Measurements from ENCODE around the gene RCAN1.

DNA sequence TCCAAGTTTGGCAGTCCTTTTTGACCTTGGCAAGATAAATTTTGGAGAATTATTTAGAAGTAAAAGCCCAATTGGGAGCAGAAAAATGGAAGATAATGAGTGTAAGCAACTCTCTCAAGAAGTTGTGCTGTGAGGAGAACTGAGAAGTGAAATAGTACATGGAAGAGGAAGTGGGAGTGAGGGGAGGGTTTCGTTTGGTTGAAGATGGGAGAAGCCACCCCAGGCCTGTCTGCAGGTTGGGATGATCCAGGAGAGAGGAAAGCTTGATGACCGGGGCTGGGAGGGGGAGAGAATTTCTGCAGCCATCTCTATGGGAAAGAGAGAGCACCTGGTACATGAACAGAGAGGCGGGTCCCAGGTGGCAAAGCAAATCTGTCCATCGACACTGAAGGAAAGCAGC is 8.6 kb upstream of the RCAN1 start:
- TF ChIP-seq, protein P1, sequence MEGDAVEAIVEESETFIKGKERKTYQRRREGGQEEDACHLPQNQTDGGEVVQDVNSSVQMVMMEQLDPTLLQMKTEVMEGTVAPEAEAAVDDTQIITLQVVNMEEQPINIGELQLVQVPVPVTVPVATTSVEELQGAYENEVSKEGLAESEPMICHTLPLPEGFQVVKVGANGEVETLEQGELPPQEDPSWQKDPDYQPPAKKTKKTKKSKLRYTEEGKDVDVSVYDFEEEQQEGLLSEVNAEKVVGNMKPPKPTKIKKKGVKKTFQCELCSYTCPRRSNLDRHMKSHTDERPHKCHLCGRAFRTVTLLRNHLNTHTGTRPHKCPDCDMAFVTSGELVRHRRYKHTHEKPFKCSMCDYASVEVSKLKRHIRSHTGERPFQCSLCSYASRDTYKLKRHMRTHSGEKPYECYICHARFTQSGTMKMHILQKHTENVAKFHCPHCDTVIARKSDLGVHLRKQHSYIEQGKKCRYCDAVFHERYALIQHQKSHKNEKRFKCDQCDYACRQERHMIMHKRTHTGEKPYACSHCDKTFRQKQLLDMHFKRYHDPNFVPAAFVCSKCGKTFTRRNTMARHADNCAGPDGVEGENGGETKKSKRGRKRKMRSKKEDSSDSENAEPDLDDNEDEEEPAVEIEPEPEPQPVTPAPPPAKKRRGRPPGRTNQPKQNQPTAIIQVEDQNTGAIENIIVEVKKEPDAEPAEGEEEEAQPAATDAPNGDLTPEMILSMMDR (IDR thresholded peaks at IDR 0.05; ENCODE audit: low read depth, low read length), result no peak
- TF ChIP-seq POLR2A (IDR thresholded peaks at IDR 0.05; ENCODE audit: extremely low read depth, insufficient read length), result no peak

Measured in NB4 (cell line).